Esophagus mucosa (tissue), 1 donor: Measurements from ENCODE around the gene PRKCE. TPM values are rescaled to one million over a fixed set of nuclear protein-coding genes. Genes with fewer than 3 reads are reported as not detected.

Source experiments
- ATAC-seq: fragments of 200-7000 bp; cut with Tn5 transposase; one replicate; pipeline ENCODE4 v1.9.1; 2020
- total RNA-seq: library from RNA; stranded (reverse); gene quantifications from one replicate; pipeline ENCODE4 v1.2.4, GENCODE V29; 2023
- donor health status: DM: yes; HTN: yes; CAD: no.

Gene PRKCE
- total RNA-seq, 1 donor from 2014 or later: 13.1 TPM

GRCh38 chr2:45729753-45730512, 78.5 kb downstream of the PRKCE start:
- peak; percentile 59 for ATAC-seq

GRCh38 chr2:45731141-45731540, 79.7 kb downstream of the PRKCE start:
- no peak for ATAC-seq

- ATAC-seq: no peak
Measured at GRCh38 chr2:45732436-45732835, 81.0 kb downstream of the PRKCE start.

GRCh38 chr2:45732946-45733345, 81.5 kb downstream of the PRKCE start:
- no peak for ATAC-seq

- no peak for ATAC-seq
Measured at GRCh38 chr2:45734336-45734735, 82.9 kb downstream of the PRKCE start.

GRCh38 chr2:45734952-45735351, 83.5 kb downstream of the PRKCE start:
- no peak for ATAC-seq

- ATAC-seq: no peak
Measured at GRCh38 chr2:45736757-45737704, 85.6 kb downstream of the PRKCE start.

- no peak for ATAC-seq
Measured at GRCh38 chr2:45739796-45740485, 88.5 kb downstream of the PRKCE start.

- ATAC-seq: no peak
Measured at GRCh38 chr2:45741161-45741850, 89.8 kb downstream of the PRKCE start.

GRCh38 chr2:45743531-45744396, 92.3 kb downstream of the PRKCE start:
- no peak for ATAC-seq

- ATAC-seq: peak; percentile 42
Measured at GRCh38 chr2:45745231-45745630, 93.8 kb downstream of the PRKCE start.

GRCh38 chr2:45746888-45747287, 95.4 kb downstream of the PRKCE start:
- ATAC-seq: no peak

- no peak for ATAC-seq
Measured at GRCh38 chr2:45747363-45747762, 95.9 kb downstream of the PRKCE start.

GRCh38 chr2:45748239-45748638, 96.8 kb downstream of the PRKCE start:
- ATAC-seq: no peak

- ATAC-seq: no peak
Measured at GRCh38 chr2:45750001-45750400, 98.5 kb downstream of the PRKCE start.

GRCh38 chr2:45750484-45750883, 99.0 kb downstream of the PRKCE start:
- ATAC-seq: peak; percentile 85

GRCh38 chr2:45753381-45753780, 101.9 kb downstream of the PRKCE start:
- ATAC-seq: no peak

GRCh38 chr2:45754131-45755010, 102.9 kb downstream of the PRKCE start:
- no peak for ATAC-seq

- ATAC-seq: no peak
Measured at GRCh38 chr2:45755585-45756335, 104.3 kb downstream of the PRKCE start.

- no peak for ATAC-seq
Measured at GRCh38 chr2:45758018-45758417, 106.5 kb downstream of the PRKCE start.
